MM.1S (cell line): Measurements from ENCODE around the gene NIPSNAP2.

ENCODE experiments used
- DNase-seq: peaks from one replicate; pipeline ENCODE4 v3.0.0-alpha.2; 2015
- H2AFZ ChIP-seq: fragments of 300-600 bp; sonication (generic); 2 replicates; pipeline ENCODE4 v1.6.0; 2016; ENCODE audit warnings: antibody characterized with exemption, low read length
- H3F3A ChIP-seq: fragments of 300-600 bp; sonication (generic); 2 replicates; pipeline ENCODE4 v1.6.1; 2016; ENCODE audit warnings: mild to moderate bottlenecking, antibody characterized with exemption, low read length, moderate library complexity, mixed read lengths; ENCODE audit not compliant: insufficient read depth
- H3K27ac ChIP-seq: fragments of 300-600 bp; sonication (generic); 2 replicates; pipeline ENCODE4 v1.5.1; 2016; ENCODE audit warnings: mild to moderate bottlenecking, low read length
- H3K27me3 ChIP-seq: fragments of 300-600 bp; sonication (generic); replicated peaks from 2 replicates; pipeline ENCODE4 v1.6.0; 2016; ENCODE audit warnings: low read length; ENCODE audit not compliant: insufficient read depth
- H3K36me3 ChIP-seq: fragments of 300-600 bp; sonication (generic); replicated peaks from 2 replicates; pipeline ENCODE4 v1.6.1; 2016; ENCODE audit warnings: mild to moderate bottlenecking, low read length, mixed read lengths; ENCODE audit not compliant: insufficient read depth
- H3K4me1 ChIP-seq: fragments of 300-600 bp; sonication (generic); 2 replicates; pipeline ENCODE4 v1.6.1; 2016; ENCODE audit warnings: low read length, mixed read lengths
- H3K4me2 ChIP-seq: fragments of 300-600 bp; sonication (generic); 2 replicates; pipeline ENCODE4 v1.6.0; 2016; ENCODE audit warnings: low read depth, low read length
- H3K4me3 ChIP-seq: fragments of 300-600 bp; sonication (generic); 2 replicates; pipeline ENCODE4 v1.5.1; 2016; ENCODE audit warnings: low read length, mixed read lengths
- H3K79me2 ChIP-seq: fragments of 300-600 bp; sonication (generic); 2 replicates; pipeline ENCODE4 v1.6.1; 2016; ENCODE audit warnings: mixed run types, low read length, mixed read lengths
- H3K9ac ChIP-seq: fragments of 300-600 bp; sonication (generic); 2 replicates; pipeline ENCODE4 v1.6.1; 2016; ENCODE audit warnings: low read length, mixed read lengths
- H3K9me2 ChIP-seq: fragments of 300-600 bp; sonication (generic); replicated peaks from 2 replicates; pipeline ENCODE4 v1.6.1; 2016; ENCODE audit warnings: mild to moderate bottlenecking, low read length, mixed read lengths; ENCODE audit not compliant: insufficient read depth
- H3K9me3 ChIP-seq: fragments of 300-600 bp; sonication (generic); replicated peaks from 2 replicates; pipeline ENCODE4 v1.6.1; 2016; ENCODE audit warnings: mild to moderate bottlenecking, low read length, mixed read lengths; ENCODE audit not compliant: insufficient read depth
- H4K20me1 ChIP-seq: fragments of 300-600 bp; sonication (generic); 2 replicates; pipeline ENCODE4 v1.6.1; 2016; ENCODE audit warnings: mild to moderate bottlenecking, low read length, moderate library complexity, mixed read lengths; ENCODE audit not compliant: insufficient read depth
- CTCF ChIP-seq: fragments of 300-600 bp; sonication (generic); IDR thresholded peaks from 2 replicates; pipeline ENCODE4 v1.5.1; 2016; ENCODE audit warnings: antibody characterized with exemption, low read length, mixed read lengths
- EZH2 ChIP-seq: fragments of 300-600 bp; sonication (generic); optimal IDR thresholded peaks from 2 replicates; pipeline ENCODE3; 2017; ENCODE audit warnings: low read depth, mild to moderate bottlenecking, antibody characterized with exemption, low read length, mixed read lengths
- EZH2phosphoT487 ChIP-seq: fragments of 300-600 bp; sonication (generic); IDR thresholded peaks from 2 replicates; pipeline ENCODE4 v1.6.1; 2018; ENCODE audit warnings: antibody characterized with exemption, low read length

The NIPSNAP2 gene

DNA sequence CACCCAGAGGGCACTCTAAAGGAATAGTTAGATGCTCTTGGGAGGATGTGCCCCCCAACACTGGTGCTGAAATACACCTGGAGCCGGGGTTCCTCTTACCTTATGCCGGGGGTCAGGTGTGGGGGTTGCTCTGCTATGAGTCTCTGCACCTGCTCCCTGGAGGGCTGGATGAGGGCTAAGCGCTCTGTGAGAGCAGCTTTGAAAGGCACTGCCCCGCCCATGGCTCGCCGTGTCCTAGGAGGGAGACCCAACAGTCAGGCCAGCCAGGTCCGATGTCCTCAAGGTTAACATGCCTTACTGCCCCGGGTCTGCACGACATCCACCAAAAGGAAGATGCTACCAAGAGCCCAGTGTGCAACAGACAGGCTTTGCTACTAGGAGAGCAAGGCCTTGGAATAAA, 55.1 kb downstream of the NIPSNAP2 start:
- no peaks in the 10 kb centered on the region for H3K36me3 ChIP-seq
- no peak overlapping the region for H3K4me3 ChIP-seq
- TF ChIP-seq EZH2phosphoT487 (no peak), EZH2 (no peak), CTCF (no peak)
- DNase-seq: no peak
- no peaks in the 10 kb centered on the region for H3F3A ChIP-seq
- H3K27ac ChIP-seq: no peak overlapping the region
- no peaks in the 10 kb centered on the region for H4K20me1 ChIP-seq
- no peaks in the 10 kb centered on the region for H3K9me3 ChIP-seq
- H3K4me2 ChIP-seq: no peak overlapping the region
- no peaks in the 10 kb centered on the region for H3K9me2 ChIP-seq
- no peak overlapping the region for H2AFZ ChIP-seq
- H3K4me1 ChIP-seq: no peaks in the 10 kb centered on the region
- H3K9ac ChIP-seq: no peak overlapping the region
- no peaks in the 10 kb centered on the region for H3K79me2 ChIP-seq
- no peaks in the 10 kb centered on the region for H3K27me3 ChIP-seq

- H3K9ac ChIP-seq: no peak overlapping the region
- no peaks in the 10 kb centered on the region for H3K36me3 ChIP-seq
- H3K27me3 ChIP-seq: no peaks in the 10 kb centered on the region
- H3K79me2 ChIP-seq: no peaks in the 10 kb centered on the region
- no peak overlapping the region for H2AFZ ChIP-seq
- no peaks in the 10 kb centered on the region for H3F3A ChIP-seq
- no peak for DNase-seq
- H3K4me1 ChIP-seq: no peaks in the 10 kb centered on the region
- H4K20me1 ChIP-seq: no peaks in the 10 kb centered on the region
- no peaks in the 10 kb centered on the region for H3K9me2 ChIP-seq
- H3K9me3 ChIP-seq: no peaks in the 10 kb centered on the region
- no peak overlapping the region for H3K27ac ChIP-seq
- no peak overlapping the region for H3K4me3 ChIP-seq
- TF ChIP-seq EZH2 (no peak), CTCF (no peak), EZH2phosphoT487 (no peak)
- H3K4me2 ChIP-seq: no peak overlapping the region
Observed at GRCh38 chr7:56023500-56023899, 59.1 kb downstream of the NIPSNAP2 start.

DNA sequence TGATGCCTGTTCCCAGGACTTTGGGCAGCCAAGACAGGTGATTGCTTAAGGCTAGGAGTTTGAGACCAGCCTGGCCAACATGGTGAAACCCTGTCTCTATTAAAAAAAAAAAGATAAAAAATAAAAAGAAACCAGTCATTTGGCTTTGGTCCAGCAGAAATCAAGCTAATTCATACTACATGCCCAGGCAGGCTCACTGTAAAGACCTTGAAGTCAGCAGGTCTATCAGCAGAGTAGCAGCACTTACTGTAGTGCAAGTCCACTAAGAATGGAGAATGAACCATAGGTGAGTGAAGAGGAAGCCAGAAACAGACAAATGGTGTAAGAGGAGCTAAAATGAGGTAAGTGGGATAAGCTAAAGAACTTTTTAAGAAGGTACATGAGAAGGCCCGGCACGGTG, 62.2 kb downstream of the NIPSNAP2 start:
- Histone ChIP-seq H3K79me2 (no peaks in the 10 kb centered on the region), H3K9me2 (no peaks in the 10 kb centered on the region), H3K27ac (no peak overlapping the region), H4K20me1 (no peaks in the 10 kb centered on the region), H3K9ac (no peak overlapping the region), H3K27me3 (no peaks in the 10 kb centered on the region), H3K4me1 (no peaks in the 10 kb centered on the region), H3F3A (no peaks in the 10 kb centered on the region), H3K36me3 (no peaks in the 10 kb centered on the region), H3K4me3 (no peak overlapping the region), H3K4me2 (no peak overlapping the region), H3K9me3 (no peaks in the 10 kb centered on the region), H2AFZ (no peak overlapping the region)
- TF ChIP-seq CTCF (no peak), EZH2phosphoT487 (no peak)
- no peak for DNase-seq
